Astrocyte of the cerebellum (primary cell): ENCODE data around the gene EXOC7.
A peak's percentile ranks its signal among the peaks of the same experiment; 100 is the strongest.

Experiments used
- DNase-seq: peaks from one replicate; pipeline ENCODE4 v3.0.0-alpha.2; 2011; ENCODE audit warnings: low read depth
- H3K4me3 ChIP-seq: 2 replicates; pipeline ENCODE4 v1.5.1; 2011; ENCODE audit warnings: mild to moderate bottlenecking, low read depth, low read length, moderate library complexity
- in situ Hi-C: cut with HindIII; loops from 2 replicates; pipeline ENCODE4 v1.10.0; 2017; ENCODE audit warnings: low sequenced_read_pairs
- TF ChIP-seq, protein P1 (sequence below): IDR thresholded peaks from 2 replicates; pipeline ENCODE4 v1.5.1; 2012; ENCODE audit warnings: low read length, low read depth, moderate library complexity, mild to moderate bottlenecking; ENCODE audit errors: missing control alignments

Gene EXOC7

GRCh38 chr17:76149214-76149613 is 45.6 kb upstream of the EXOC7 start:
- H3K4me3 ChIP-seq: no peak overlapping the region
- no peak for DNase-seq
- in situ Hi-C loops: no loop called here
- TF ChIP-seq, protein P1, sequence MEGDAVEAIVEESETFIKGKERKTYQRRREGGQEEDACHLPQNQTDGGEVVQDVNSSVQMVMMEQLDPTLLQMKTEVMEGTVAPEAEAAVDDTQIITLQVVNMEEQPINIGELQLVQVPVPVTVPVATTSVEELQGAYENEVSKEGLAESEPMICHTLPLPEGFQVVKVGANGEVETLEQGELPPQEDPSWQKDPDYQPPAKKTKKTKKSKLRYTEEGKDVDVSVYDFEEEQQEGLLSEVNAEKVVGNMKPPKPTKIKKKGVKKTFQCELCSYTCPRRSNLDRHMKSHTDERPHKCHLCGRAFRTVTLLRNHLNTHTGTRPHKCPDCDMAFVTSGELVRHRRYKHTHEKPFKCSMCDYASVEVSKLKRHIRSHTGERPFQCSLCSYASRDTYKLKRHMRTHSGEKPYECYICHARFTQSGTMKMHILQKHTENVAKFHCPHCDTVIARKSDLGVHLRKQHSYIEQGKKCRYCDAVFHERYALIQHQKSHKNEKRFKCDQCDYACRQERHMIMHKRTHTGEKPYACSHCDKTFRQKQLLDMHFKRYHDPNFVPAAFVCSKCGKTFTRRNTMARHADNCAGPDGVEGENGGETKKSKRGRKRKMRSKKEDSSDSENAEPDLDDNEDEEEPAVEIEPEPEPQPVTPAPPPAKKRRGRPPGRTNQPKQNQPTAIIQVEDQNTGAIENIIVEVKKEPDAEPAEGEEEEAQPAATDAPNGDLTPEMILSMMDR: no peak

- H3K4me3 ChIP-seq: no peak overlapping the region
- in situ Hi-C loops: no loop called here
- no peak for DNase-seq
- TF ChIP-seq, protein P1: no peak
Measured at GRCh38 chr17:76148015-76148326, 44.4 kb upstream of the EXOC7 start.

DNA sequence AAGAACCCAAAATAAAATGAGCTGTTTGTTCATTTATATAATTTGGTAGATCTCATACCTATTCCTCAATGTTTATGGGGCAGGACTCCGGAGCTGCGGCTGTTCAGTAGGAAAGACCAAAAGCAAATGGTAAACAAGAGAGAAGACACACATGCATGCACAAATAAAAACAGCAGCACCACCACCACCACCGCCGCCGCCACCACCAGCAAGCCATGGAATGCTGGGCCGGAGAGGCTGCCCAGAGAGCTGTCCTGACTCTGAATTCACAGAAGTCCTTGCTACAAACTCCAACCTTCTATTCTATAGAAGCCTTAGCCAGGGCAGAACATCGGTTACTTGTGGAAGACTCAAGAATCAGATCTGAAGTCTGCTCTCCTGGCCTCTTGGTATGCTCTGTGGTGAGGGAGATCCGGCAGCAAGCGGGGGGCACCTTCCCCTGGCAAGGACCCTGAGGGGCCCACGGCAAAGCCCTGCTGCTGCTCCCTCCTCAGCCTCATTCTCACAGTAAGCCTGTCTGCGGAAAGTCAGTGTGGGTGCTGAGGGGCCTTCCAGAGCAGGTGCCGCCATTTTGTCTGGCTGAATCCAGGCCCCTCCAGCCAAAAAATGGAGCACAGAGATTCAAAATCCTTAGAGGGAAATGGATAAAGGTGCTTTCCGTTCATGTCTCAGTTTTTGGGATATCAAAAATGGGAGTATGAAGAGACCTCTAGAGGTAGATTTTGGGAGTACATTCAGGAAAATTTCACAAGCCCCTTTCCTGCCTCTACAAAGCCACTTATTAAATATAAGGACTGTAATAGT is 43.8 kb upstream of the EXOC7 start:
- in situ Hi-C loops: no loop called here
- H3K4me3 ChIP-seq: no peak overlapping the region
- TF ChIP-seq, protein P1: peak; percentile 55
- DNase-seq: no peak

DNA sequence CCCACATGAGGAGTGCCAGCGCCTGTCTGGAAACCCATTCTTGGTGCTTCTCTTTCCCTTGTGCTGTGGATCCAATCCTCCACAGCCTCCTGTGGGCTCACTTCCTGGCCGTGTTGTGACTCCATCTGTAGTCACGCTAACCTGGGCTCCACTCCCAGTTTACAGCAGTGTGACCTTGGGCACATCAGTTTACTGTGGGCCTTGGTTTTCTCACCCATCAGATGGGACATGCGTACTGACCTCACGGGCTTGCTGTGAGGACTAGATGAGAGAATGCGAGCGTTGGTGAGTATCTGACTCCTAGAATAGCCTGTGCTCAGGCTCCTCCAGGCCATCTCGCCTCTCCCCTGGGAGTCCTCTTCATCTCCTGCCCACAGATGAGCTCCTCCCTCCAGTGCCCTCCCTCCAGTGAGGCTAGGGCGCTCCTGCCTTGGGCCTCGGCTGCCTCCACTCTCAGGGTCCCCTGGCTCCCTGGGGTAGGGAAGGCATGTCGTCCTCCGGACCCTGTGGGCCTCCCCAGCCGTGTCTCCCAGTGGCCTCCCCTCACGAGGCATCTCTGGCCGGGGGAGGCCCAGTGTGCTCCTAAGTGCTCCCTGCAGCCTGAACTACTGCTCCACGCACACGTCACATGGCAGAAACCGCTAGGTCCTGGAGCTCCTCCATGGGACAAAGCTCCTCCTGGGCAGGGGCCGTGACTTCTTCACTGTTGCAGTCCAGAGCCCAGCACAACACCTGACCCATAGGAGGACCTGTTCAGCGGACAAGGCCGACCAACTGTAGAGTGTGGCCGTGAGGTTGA is 42.7 kb upstream of the EXOC7 start:
- H3K4me3 ChIP-seq: no peak overlapping the region
- in situ Hi-C loops: no loop called here
- DNase-seq: no peak
- TF ChIP-seq, protein P1: no peak

GRCh38 chr17:76145231-76146052 is 41.9 kb upstream of the EXOC7 start:
- DNase-seq: no peak
- TF ChIP-seq, protein P1: no peak
- no peak overlapping the region for H3K4me3 ChIP-seq
- in situ Hi-C loops: no loop called here

DNA sequence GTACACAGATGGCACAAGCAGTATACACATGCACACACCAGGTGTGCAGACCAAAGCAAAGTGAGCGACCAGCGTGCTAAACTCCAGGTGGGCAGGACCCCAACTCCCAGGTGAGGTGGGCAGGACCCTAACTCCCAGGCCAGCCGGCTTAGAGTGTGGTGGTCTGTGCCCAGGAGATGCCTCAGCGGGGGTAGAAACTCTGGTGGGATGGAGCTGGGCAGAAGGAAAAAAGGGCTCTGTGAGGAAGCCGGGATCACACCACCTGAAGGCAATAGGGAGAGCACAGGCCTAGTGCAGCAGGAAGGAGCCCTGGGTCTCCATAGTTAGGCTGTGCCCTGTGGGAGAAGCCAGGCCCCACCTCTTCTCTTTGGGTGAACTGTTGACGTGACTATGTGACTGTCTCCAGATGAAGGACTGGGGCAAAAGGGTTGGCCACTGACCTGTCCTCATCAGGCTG is 39.0 kb upstream of the EXOC7 start:
- TF ChIP-seq, protein P1: no peak
- no peak overlapping the region for H3K4me3 ChIP-seq
- in situ Hi-C loops: no loop called here
- DNase-seq: no peak
